K562 (cell line): ENCODE measurements around the gene NINJ2. TPM values are rescaled to one million over a fixed set of nuclear protein-coding genes. Genes with fewer than 3 reads are reported as not detected.

ENCODE experiments used
- CHD4 ChIP-seq: fragments of 200-600 bp; sonication (generic); IDR thresholded peaks from 3 replicates; pipeline ENCODE4 v1.6.1; 2012; ENCODE audit warnings: low read depth, mild to moderate bottlenecking, mixed read lengths, low read length, inconsistent platforms; ENCODE audit not compliant: insufficient read depth, insufficient replicate concordance, poor library complexity, severe bottlenecking
- CREB1 ChIP-seq, 2 experiments: sonication (generic) in 1 of 2; formaldehyde crosslinking in 1 of 2; IDR thresholded peaks; 2 replicates each; pipeline versions ENCODE4 v1.6.1 to v1.8.0; 2012 to 2022; ENCODE audit warnings: inconsistent platforms in 1 of 2, mild to moderate bottlenecking in 1 of 2, missing genetic modification reagents in 1 of 2, moderate library complexity in 1 of 2
- CREBBP ChIP-seq: IDR thresholded peaks from one replicate; pipeline ENCODE4 v1.6.1; 2012; ENCODE audit warnings: low read depth, mild to moderate bottlenecking, control low read depth, inconsistent platforms, low read length
- CTBP1 ChIP-seq: fragments of 450-650 bp; IDR thresholded peaks from 2 replicates; pipeline ENCODE4 v1.6.1; 2016; ENCODE audit warnings: borderline replicate concordance
- FOSL1 ChIP-seq: fragments of 200-800 bp; sonication (Bioruptor generic); conservative IDR thresholded peaks from 2 replicates; pipeline ENCODE4 v1.6.1; 2016; ENCODE audit warnings: missing genetic modification characterization, missing compliant biosample characterization
- KDM1A ChIP-seq, 2 experiments: fragments of 450-650 bp; IDR thresholded peaks; 2 replicates each; pipeline ENCODE4 v1.6.1; 2016; ENCODE audit warnings: mild to moderate bottlenecking in 2 of 2
- KLF1 ChIP-seq: fragments of 450-650 bp; IDR thresholded peaks from 2 replicates; pipeline ENCODE4 v1.6.1; 2016; ENCODE audit warnings: missing genetic modification characterization, missing compliant biosample characterization
- MCM5 ChIP-seq: fragments of 450-650 bp; IDR thresholded peaks from 2 replicates; pipeline ENCODE4 v1.6.1; 2016; ENCODE audit warnings: low read depth
- RHOXF2B ChIP-seq: fragments of 250-450 bp; sonication (Bioruptor Pico); conservative IDR thresholded peaks from 2 replicates; pipeline ENCODE4 v1.5.1; 2021
- SETDB1 ChIP-seq: IDR thresholded peaks from one replicate; pipeline ENCODE4 v1.6.1; 2012; ENCODE audit warnings: low read length, control low read depth, inconsistent platforms
- TAL1 ChIP-seq: fragments of 450-650 bp; IDR thresholded peaks from 2 replicates; pipeline ENCODE4 v1.6.1; 2016; ENCODE audit warnings: mild to moderate bottlenecking
- ZNF274 ChIP-seq: IDR thresholded peaks from 2 replicates; pipeline ENCODE4 v1.6.1; 2011; ENCODE audit warnings: low read depth, mild to moderate bottlenecking, low read length, moderate library complexity, borderline replicate concordance
- polyA plus RNA-seq, 8 experiments: library from polyadenylated mRNA; depleted of rRNA in 4 of 8; stranded (reverse) in 5 of 8; unstranded in 3 of 8; fragments of >200 nt; fragmentation: Nextera tagmentation in 2 of 8; fragmentation: Illumina TruSeq in 1 of 8; extraction: Ambion mirVana in 2 of 8; extraction: Trizol in 1 of 8; gene quantifications; 2 replicates each; pipeline versions ENCODE4 v1.2.1 to v1.2.3, GENCODE V29; 2011 to 2014; ENCODE audit warnings: inconsistent platforms in 1 of 8, missing spikeins in 1 of 8
- total RNA-seq, 7 experiments: library from RNA; depleted of rRNA in 6 of 7; stranded (reverse); fragments of >200 nt in 6 of 7; fragmentation: Illumina TruSeq in 2 of 7; extraction: Trizol in 2 of 7; gene quantifications; 2 replicates each; pipeline versions ENCODE4 v1.2.1 to v1.2.3, GENCODE V29; 2011 to 2021; ENCODE audit warnings: low replicate concordance in 1 of 7
- TF ChIP-seq, protein P1 (sequence below), 2 experiments: fragments of 450-650 bp; IDR thresholded peaks; 2 replicates each; pipeline ENCODE4 v1.6.1; 2016; ENCODE audit warnings: mild to moderate bottlenecking in 2 of 2, borderline replicate concordance in 1 of 2, low read depth in 1 of 2, moderate library complexity in 1 of 2
- TF ChIP-seq, protein P2 (sequence below): IDR thresholded peaks from 3 replicates; pipeline ENCODE4 v1.6.1; 2011; ENCODE audit warnings: borderline replicate concordance, mild to moderate bottlenecking, moderate library complexity; ENCODE audit not compliant: insufficient read length; ENCODE audit errors: extremely low read depth
- TF ChIP-seq, protein P3 (sequence below): fragments of 450-650 bp; formaldehyde crosslinking; IDR thresholded peaks from 2 replicates; pipeline ENCODE4 v1.4.0; 2020; ENCODE audit warnings: mild to moderate bottlenecking

NINJ2 gene
- total and polyA plus RNA-seq, 9 of the 15 experiments (the other 6 are each of a cell fraction or from before 2014, with no cell fraction given) = 2.6 to 16.0 (median 4.5) TPM

DNA sequence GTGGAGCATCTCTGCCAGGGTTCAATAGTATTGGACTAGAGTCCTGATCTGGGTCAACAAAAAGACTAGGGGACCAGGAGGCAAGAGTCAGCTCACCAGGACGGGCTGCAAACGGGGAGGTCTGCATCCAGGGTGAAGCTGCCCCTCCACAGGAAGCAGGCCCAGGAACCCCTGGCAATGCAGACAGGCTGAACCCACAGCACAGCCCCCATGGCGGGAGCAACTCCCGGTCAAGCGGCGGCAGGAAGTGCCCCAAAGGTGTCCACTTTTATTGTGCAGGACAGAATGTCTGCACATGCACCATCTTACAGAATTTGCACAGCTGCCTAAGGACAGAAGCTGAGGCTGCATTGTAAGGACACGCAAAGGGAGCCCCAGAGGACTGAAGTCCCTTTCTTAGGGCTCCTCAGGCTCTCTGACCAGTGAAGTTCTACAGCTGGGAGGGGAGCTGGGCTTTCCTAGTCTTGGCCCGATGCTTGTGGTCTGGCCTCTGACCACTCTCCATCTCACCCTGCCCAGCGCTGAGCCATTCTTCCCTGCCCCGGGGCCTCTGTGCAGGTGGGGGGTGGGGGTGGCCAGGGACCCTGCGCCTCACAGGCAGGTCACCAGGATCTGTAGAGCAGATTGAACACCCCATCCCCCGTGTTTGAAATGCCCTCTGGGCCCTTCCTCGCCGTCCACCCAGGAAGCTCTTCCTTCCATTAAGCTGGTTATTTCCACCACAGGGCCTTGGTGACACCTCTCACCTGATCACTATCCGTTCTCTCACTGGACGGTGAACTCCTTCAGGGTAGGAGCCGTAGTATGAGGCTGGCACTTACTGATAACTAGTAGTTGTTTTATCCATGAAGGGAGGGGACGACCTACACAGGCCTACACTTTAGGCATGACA is 75.9 kb downstream of the NINJ2 start (continued):
- TF ChIP-seq, protein P1, sequence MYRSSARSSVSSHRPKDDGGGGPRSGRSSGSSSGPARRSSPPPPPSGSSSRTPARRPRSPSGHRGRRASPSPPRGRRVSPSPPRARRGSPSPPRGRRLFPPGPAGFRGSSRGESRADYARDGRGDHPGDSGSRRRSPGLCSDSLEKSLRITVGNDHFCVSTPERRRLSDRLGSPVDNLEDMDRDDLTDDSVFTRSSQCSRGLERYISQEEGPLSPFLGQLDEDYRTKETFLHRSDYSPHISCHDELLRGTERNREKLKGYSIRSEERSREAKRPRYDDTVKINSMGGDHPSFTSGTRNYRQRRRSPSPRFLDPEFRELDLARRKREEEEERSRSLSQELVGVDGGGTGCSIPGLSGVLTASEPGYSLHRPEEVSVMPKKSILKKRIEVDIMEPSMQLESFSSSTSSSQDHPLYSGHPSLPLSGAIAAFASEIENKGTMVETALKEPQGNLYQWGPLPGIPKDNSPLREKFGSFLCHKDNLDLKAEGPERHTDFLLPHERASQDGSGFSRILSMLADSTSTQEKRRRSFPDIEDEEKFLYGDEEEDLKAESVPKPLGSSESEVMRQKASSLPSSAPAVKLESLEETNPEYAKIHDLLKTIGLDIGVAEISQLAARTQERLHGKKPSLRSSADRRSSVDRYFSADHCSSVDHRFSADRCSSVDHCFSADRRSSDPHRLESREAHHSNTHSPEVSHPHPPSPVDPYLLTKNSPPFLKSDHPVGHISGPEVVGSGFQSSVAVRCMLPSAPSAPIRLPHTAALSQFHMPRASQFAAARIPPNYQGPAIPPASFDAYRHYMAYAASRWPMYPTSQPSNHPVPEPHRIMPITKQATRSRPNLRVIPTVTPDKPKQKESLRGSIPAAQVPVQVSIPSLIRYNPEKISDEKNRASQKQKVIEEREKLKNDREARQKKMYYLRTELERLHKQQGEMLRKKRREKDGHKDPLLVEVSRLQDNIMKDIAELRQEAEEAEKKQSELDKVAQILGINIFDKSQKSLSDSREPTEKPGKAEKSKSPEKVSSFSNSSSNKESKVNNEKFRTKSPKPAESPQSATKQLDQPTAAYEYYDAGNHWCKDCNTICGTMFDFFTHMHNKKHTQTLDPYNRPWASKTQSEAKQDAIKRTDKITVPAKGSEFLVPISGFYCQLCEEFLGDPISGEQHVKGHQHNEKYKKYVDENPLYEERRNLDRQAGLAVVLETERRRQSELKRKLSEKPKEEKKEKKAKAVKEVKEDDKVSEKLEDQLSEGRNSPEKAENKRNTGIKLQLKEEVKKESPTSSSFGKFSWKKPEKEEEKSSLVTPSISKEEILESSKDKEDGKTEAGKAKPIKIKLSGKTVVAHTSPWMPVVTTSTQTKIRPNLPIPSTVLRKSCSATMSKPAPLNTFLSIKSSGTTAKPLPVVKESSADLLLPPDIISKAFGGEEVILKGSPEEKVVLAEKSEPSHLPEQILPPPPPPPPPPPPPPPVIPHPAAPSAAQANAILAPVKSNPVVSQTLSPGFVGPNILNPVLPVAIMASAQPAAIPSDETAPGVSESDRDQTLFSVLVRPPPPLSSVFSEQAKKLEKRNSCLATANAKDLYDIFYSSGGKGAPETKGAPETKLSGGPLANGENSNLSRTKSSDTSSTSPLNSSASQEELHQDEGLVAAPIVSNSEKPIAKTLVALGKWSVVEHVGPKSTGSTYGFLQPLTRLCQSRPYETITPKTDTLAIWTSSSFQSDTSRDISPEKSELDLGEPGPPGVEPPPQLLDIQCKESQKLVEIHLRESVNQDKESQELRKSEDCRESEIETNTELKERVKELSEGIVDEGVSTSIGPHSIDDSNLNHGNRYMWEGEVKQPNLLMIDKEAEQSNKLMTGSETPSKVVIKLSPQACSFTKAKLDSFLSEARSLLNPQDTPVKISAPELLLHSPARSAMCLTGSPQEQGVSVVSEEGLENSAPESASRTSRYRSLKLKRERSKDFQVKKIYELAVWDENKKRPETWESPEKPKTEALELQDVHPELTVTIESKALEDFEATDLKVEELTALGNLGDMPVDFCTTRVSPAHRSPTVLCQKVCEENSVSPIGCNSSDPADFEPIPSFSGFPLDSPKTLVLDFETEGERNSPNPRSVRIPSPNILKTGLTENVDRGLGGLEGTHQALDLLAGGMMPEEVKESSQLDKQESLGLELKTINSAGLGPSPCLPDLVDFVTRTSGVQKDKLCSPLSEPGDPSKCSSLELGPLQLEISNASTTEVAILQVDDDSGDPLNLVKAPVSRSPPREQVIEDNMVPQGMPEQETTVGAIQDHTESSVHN (IDR thresholded peaks at IDR 0.05; ENCODE audit: borderline replicate concordance in 1 of 2, low read depth in 1 of 2) = no peak
- TF ChIP-seq CTBP1 (no peak), TAL1 (peak; percentile 53; the same call in 1 of the 2 replicates), MCM5 (no peak), SETDB1 (no peak), CHD4 (no peak), KDM1A (IDR thresholded peaks at IDR 0.05) (peak; percentile 15 to 27; a peak in 1 of 4 replicates), CREB1 (IDR thresholded peaks at IDR 0.05) (no peak), CREB1 (CRISPR knock-in tag; IDR thresholded peaks at IDR 0.05) (no peak), ZNF274 (no peak), KLF1 (tag) (no peak), CREBBP (no peak), RHOXF2B (CRISPR knock-in tag) (no peak), FOSL1 (tag) (no peak)
- TF ChIP-seq, protein P2, sequence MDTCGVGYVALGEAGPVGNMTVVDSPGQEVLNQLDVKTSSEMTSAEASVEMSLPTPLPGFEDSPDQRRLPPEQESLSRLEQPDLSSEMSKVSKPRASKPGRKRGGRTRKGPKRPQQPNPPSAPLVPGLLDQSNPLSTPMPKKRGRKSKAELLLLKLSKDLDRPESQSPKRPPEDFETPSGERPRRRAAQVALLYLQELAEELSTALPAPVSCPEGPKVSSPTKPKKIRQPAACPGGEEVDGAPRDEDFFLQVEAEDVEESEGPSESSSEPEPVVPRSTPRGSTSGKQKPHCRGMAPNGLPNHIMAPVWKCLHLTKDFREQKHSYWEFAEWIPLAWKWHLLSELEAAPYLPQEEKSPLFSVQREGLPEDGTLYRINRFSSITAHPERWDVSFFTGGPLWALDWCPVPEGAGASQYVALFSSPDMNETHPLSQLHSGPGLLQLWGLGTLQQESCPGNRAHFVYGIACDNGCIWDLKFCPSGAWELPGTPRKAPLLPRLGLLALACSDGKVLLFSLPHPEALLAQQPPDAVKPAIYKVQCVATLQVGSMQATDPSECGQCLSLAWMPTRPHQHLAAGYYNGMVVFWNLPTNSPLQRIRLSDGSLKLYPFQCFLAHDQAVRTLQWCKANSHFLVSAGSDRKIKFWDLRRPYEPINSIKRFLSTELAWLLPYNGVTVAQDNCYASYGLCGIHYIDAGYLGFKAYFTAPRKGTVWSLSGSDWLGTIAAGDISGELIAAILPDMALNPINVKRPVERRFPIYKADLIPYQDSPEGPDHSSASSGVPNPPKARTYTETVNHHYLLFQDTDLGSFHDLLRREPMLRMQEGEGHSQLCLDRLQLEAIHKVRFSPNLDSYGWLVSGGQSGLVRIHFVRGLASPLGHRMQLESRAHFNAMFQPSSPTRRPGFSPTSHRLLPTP = no peak
- TF ChIP-seq, protein P3, sequence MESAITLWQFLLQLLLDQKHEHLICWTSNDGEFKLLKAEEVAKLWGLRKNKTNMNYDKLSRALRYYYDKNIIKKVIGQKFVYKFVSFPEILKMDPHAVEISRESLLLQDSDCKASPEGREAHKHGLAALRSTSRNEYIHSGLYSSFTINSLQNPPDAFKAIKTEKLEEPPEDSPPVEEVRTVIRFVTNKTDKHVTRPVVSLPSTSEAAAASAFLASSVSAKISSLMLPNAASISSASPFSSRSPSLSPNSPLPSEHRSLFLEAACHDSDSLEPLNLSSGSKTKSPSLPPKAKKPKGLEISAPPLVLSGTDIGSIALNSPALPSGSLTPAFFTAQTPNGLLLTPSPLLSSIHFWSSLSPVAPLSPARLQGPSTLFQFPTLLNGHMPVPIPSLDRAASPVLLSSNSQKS (CRISPR knock-in tag) = no peak
